Measurements from ENCODE around the gene SLC1A1.

The SLC1A1 gene

DNA sequence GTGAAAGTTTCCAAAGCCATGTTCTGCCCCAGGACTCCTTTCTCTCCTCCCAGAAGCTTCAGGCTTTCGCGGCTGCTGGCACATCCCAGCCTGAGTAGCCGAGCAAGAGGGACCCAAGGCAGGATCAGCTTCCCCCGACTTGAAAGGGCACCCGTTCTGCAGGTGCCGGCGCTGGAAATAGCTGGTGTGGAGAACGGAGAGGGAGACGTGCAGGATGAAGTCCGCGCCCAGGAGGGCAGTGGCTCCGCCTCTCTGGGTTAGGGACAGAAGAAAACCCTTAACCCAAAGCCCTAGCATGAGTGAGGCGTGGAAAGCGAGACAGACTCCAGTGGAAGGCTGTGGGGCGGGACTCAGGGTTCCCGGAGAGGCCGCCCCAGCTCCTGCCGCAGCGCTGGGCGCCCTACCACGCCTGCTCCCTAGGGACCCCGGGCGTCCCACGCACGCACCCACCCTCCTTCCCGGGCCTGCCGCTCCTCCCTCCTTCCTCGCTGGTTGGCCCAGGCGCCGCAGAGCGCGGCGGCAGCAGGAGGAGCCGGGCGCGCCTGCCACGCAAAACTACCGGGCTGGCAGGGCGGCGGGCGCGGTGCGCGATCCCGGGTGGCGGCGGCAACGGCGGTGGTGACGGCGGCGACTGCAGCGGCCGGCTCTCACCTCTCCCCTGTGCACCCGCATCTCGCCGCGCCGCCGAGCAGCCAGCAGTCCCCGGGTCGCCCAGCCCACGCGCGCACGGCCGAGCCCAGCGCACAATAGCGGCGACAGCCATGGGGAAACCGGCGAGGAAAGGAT, at the start of gene SLC1A1:
Gene SLC1A1 (plus strand): TSS at position 550 of the 786 bp plus-strand sequence. CDS start 212 bp downstream, at position 762.
- no peak for DNase-seq

DNA sequence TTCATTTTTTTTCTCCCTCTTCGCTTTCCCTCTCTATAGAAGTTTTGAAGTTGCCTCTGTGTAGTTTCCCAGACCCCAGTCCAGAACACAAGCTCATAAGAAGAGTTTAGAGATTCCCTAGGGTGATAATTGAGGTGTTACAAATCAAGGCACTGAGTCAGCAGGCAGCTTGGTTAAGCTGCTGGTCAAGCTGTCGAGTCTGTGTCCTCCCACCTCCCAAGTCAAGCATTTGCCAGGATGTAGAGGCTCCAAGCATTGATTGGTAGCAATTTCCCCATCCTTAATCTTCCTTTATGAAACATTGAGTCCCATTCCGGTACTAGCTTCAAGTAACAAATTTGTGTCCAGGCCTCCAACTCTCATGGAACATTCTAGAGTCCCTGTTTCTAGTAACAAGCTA, 47.5 kb upstream of the SLC1A1 start:
- no peak for DNase-seq

DNA sequence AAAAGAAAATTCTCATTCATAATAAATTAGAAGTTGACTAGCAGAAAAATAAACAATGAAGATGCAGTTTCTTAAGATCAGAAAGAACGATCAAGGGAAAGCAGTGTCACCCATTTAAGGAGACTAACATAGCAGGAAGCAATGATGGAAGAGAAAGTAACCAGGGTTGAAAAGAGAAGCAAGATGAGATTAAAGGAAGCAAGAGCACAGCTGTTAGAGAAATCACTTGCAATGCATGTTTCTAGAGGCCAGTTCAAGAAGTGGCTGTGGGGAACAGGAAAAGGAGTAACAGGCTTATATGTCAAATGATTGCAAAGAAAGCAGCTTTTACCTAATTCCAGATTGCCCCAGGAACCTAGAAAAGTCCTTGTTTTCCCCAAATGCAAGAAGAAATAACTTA, 46.8 kb upstream of the SLC1A1 start:
- DNase-seq, result no peak

DNA sequence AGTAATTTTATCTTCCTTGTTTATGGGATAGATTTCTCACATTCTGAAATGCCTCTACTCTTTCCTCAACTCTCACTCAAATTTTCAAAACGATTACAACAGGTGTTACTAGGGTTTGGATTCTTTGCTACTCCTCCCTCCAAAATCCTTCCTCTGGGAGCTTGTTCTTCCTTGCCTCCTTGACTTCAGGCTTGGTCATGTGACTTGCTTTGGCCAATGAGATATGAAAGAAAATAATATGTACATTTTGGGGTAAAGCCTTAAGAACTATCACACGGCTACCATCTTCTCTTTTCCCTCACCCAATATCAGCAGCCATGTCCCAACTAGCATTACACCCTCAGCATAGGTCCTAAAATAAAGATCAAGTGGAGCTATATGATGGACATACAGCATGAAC, 28.8 kb upstream of the SLC1A1 start:
- DNase-seq, result no peak

DNA sequence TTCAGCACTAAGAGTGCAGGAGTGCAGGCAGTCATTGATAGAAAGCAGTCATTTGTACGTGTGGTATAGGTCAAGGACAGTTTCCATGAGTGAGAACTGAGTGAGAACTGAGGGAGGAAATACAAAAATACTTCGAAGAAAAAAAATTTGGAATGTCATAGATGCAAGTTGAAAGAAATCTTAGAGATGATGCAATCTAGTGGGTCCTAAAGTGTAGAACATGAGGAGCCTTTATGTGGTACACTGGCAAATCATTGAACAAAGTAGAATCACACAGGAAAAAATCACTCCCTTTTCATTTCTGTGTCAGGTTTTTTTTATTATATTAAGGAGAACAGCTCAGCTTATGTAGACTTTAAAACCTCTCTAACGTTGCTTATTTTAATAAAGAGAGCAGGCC, 26.4 kb upstream of the SLC1A1 start:
- no peak for DNase-seq

DNA sequence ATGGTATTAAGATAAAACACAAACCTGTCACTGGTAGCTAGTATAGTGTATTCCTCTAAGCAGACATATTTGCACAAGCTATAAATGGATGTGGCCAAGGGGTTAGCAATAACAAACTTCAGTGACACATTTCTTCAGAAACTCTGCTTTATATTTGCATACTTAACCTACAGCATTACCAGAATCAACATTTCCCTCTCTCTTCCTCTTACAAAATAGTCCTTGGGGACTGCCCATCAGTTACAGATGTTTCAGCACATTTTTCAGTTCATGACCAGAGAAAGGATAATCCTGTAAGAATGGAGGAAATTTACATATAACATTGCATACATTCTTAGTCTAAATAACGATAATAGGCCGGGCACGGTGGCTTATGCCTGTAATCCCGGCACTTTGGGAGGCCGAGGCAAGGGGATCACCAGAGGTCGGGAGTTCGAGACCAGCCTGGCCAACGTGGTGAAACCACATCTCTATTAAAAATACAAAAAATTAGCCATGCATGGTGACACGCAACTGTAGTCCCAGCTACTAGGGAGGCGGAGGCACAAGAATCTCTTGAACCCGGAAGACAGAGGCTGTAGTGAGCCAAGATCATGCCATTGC, 25.3 kb upstream of the SLC1A1 start:
- DNase-seq, result no peak

DNA sequence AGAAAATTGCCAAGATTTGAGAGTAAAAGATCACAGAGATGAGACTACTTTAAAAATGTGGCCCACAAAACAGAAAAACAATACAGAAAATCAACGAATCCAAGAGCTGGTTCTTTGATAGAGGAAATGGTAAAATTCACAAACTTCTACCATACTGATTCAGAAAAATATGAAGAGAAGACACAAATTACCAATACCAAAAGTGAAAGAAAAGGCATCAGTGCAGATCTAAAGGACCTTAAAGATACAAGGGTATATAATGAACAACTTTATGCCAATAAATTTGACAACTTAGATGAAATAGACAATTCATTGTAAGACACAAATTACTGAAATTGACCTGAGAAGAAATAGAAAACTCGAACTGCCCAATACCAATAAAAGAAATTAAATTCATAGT, 24.4 kb upstream of the SLC1A1 start:
- DNase-seq, result no peak

DNA sequence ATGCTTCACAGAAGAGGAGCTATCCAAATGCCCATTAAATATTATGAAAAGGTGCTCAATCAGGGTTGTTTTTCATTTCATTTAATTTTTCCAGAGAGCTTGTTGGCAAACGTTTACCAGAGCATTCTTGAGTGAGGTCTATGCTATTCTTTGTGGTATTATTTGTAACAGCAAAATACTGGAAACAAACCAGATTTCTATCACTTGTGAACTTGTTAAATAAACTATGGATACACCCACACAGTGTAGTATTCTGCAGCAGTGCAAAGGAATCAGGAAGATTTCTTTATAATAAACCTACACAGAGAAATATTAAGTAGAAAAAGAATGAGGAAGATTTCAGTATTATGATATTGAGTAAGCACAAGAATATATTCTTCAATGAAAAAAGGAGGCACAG, 15.0 kb upstream of the SLC1A1 start:
- DNase-seq, result no peak

DNA sequence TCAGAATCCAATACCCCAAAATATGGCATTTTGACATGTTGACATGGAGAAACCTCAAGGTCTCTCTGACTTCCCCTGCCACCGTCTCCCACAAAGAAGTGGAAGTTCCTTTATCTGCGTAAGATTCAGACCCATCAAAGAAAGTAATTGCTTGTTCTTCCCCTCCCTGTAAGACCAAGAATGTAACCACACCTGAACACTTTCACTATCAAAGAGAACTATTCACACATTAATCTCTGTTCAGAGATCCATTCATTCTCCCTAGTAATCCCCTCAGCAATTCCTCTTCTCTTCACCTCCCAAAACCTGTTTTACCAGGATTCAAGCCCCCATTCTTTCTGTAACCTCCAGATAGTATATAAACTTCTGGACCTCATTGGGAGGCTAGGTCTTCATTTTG, 4.1 kb upstream of the SLC1A1 start:
- no peak for DNase-seq

DNA sequence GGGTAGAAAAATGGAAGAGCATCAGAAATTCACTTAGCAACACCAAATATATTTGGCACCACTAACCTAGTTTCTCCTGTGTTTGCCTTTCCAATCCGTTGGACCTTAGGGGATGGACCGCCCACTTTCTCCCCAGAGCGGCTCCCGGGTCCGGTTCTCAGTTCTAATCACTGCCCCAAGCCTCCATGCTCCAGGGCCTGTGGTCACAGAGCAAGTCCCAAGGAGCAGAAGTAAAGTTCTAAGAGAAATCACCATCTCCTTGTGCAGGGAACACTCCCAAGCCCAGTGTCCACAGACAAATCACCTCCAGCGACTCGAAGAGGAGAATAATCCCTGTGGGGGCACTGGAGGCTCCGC, 728 bp upstream of the SLC1A1 start:
- no peak for DNase-seq

DNA sequence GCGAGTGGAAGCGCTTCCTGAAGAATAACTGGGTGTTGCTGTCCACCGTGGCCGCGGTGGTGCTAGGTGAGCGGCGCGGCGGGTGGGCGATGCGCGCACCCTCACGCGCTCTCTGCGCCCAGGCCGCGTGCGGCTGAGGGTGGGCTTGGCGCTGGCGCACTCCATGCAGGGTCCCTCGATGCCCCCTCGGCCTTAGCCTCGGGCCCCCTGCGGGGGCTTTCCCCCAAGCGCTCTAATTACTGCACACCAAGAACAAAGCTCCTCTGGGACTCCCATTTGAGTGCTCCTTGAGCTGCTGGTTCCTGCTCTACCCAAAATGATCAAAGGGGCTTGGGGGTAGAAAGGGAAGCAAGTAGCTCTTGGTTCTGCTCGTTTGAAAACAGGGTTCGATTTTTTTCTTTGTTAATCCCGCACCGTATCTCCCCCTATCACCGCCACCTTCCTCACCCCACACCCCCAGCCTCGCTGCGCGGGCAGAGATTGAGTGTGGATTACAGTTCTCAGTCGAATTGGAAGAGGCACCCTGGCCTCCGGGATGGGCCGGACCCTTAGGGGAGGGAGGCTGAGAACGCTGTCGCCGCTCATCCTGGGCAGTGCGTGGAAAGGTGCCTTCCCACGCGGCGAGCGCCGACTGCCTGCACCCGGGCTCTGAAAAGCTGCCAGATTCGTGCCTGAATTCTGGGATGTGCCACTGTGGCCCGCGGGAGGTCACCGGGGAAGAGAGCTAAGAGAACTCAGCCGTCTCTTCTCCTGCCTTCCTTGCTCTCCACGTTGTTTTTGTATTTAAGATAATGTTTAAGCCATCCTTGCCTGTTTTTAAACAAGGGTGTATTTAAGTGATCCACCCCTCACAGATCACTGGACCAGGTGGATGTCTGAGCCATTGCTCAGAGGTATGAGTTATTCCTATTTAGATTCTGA, 697 bp downstream of the SLC1A1 start:
- no peak for DNase-seq

DNA sequence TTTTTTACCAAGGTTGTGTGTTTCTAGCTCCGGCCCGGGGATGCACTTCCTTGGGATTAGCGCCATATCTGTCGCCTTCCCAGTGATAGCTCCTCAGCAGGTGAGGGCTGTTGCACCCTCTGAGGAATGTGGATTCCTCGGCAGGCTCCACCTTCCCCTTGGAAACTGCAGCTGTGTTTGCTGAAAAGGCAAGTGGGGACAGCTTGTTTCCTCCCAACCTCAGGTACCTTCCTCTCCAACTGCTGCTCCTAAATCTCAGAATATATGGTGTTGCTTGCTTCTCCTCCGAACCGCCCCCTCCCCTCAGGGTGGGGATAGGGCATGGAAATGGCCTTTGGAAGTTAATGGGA, 1.3 kb downstream of the SLC1A1 start:
- no peak for DNase-seq

DNA sequence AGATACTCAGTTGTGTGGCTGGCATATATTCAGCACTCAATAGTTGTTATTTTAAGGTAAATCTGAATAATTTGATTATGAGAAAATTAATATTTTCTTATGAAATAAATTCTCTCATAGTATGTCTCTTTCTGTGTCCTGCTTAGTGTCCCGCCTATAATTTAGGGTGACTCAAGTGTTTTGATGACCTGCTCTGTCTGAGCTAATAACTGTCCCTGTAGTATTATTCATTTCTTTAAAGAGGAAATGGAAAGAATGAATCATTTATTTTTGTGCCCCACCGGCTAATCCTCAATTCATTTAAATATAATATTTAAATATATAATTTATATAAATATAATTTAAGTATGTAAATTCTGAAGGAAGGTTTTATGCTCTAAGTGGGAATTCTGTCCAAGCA, 4.1 kb downstream of the SLC1A1 start:
- no peak for DNase-seq

DNA sequence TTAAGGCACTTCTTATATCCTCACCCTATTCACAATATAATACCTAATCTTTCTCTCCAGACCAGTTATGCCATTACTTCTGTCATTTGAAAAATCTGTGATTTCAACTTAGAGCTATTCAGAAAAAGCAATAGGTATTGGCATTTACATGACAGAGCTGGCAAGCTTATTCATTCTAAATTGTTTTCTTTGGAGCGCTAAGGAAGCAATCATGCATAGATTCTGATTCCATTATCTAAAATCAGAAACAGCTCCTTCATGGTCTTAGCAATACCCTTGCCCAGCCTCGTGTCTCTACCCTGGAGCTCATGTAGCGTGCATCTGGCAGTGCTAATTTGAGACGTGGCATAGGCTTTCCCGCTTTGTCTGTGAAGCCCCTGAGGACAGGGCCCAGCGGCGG, 4.5 kb downstream of the SLC1A1 start:
- DNase-seq, result no peak

DNA sequence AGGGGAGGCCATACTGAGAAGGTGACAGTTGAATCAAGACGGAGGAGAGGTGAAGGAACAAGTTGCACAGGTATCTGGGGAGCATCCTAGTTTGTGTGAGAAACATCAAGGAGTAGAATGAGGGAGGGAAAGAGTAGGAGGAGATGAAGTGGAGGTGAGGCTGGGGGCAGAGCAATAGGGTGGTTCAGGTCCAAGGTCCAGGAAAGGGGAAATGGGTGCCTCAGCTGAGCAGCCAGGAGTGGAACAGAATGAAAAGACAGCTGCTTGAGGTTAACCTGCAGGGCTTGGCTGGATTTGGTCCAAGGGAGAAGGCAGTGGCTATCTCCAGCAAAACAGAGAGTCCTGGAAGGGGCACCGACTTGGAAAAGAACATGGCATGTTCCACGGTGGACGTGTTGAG, 5.3 kb downstream of the SLC1A1 start:
- no peak for DNase-seq

DNA sequence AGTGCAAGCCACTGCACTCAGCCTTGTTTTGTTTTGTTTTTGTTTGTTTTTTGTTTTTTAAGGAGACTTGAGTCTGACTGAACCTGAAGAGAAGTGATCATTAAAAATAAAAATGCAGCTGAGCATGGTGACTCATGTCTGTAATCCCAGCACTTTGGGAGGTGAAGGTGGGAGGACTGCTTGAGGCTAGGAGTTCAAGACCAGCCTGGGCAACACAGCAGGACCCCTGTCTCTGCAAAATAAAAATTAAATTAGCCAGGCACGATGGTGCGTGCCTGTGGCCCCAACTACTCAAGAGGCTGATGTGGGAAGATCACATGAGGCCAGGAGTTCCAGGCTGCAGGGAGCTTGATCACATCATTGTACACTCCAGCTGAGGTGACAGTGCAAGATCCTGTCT, 6.2 kb downstream of the SLC1A1 start:
- DNase-seq, result no peak

DNA sequence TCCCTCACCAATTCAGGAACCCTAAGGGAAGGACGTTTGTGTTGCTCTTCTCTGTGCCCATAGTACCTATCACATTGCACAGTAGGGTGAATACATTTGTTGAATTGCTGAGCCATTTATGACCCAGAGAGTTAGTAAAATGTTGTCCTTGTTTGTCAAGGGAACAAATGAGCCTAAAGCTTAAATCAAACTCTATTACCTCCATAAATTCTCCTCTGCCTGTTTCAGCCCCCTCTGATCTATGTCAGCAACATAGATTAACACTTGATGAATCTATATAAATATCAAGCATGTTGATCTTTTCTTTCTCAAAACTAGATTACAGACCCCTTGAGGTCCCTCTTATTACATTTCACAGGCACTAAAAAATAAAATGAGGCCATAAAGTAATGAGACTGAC, 7.1 kb downstream of the SLC1A1 start:
- no peak for DNase-seq

DNA sequence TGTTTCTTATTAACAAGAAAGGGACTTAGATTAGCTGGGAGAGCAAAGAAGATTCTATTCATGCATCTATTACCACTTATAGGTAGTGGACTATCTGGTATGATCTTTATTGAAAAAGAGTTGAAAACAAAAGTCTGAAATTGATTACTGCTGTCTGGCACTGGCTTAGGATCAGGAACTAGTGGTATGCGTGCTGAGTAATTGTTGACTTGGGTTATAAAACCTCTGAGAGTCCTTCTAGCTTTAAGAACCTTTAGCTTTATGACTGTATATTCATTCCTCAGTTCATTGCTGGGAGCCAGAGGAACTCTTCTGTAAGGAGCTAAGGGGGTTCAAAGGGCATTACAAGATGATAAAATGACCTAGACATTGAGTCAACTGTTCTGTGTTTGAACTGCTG, 7.6 kb downstream of the SLC1A1 start:
- DNase-seq, result no peak

DNA sequence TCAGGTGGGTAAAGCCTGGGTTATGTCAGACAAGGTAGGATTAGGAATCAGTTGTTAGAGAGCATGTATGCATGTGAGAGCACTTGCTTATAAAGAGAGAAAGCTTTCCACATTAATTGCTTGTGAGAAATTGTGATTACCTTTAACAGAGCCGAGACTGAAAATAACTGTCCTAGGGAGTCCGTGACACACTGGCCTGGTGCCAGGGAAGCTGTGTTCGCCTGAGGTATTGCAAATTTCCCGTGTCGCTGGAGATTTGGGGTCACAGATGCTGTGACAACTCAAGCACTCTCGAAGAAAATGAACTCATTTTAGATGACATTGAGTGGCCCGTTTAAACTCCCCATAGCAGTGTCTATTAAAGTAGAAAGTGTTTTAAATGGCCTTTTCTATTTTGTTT, 9.6 kb downstream of the SLC1A1 start:
- DNase-seq, result no peak

DNA sequence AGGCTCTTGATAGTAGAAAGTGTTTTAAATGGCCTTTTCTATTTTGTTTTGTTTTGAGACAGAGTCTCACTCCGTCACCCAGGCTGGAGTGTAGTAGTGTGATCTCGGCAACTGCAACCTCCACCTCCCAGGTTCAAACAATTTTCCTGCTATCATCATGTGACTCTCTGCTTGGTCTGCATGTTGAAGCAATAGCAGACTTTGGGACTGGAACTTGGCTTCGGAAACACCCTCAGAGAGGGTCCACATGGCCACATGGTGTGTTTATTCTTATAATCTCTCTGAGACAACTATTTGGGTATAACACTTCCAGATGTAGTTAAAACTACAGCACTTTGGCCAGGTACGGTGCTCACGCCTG, 10.9 kb downstream of the SLC1A1 start:
- no peak for DNase-seq

DNA sequence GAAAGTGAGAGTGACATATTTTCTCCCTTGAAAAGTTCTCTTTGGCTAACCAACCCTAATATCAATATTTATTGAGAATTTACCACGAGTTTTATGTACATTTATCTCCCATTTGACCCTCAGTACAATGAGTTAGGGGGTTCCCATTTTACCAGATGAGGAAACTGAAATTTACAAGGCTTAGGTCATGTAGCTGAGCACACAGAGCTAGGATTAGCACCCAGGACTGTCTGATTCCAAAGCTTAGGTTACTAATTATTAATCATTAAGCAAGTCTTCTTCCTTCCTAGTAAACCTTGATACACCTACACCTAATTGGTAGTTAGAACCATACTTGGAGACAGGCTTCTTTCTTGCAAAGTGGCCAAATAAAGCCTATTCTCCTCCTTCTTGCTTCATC, 12.2 kb downstream of the SLC1A1 start:
- DNase-seq, result no peak

DNA sequence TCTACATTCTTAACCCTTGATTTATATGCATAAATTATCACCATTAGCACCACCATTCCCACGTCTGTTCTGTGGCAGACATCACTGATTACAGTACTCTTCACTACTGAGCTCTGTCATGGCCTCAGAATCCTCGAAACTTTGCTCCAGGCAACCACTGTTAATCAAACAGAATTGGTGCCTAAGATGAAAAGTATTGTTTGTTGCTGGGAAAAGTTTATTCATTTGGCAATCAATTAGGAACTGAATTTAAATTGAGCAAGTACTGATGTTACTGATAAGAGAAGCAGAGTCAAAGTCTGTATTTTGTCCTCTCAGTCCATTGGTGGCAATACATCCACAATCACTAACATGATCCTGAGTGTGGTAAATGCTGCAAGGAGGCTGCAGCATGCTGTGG, 12.8 kb downstream of the SLC1A1 start:
- no peak for DNase-seq

DNA sequence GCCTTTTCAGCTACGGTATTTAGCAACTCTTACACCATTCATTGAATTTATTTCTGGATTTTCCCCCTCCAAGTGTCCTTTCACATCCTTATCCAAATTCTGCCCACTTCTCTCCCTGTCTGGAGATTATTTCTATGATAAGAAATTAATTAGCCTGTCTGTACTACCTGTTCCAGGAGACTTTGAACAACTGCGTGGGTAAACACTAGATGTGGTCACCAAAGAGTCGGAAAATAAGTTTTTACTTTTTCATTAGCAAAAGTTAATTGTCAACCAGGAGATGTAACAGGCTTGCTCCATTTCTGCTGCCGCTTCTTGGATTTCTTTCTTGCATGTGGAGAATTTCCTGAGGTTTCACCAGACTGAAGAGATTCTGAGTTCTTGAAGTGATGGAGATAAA, 14.0 kb downstream of the SLC1A1 start:
- no peak for DNase-seq

DNA sequence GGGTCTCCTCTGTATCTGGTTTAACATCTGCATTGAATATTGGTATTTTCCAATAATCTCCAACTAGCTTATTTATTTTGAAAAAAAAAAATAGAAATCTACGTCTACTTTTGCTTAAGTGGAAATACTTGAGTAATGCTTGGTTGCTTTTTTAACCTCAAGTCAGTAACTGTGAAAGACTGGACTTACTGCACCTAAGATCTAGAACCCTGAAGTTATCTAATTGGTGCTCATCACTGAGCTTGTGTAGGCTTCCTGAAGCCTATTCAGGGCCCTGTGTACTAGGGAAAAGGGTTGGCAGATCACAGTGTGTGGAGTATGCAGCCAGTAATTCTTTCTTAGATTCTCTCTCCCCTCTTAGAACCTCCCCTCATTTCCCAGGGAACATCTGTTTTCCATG, 16.2 kb downstream of the SLC1A1 start:
- no peak for DNase-seq
